M059J (cell line): ENCODE results near the gene B4GALT4. TPM values are rescaled to one million over a fixed set of nuclear protein-coding genes. Genes with fewer than 3 reads are reported as not detected.
"Not testable (repeated sequence)": the region's sequence is repeated elsewhere in the genome, so short reads cannot be mapped to it uniquely, and the experiment has no call there.

Experiments
- DNase-seq: peaks from one replicate; pipeline ENCODE4 v3.0.0-alpha.2; 2012; ENCODE audit warnings: low read depth
- total RNA-seq: library from RNA; depleted of rRNA; stranded (reverse); fragments of >200 nt; shearing (Covaris generic); gene quantifications from 2 replicates; pipeline ENCODE4 v1.2.3, GENCODE V29; 2014; rRNA removed

The B4GALT4 gene, protein sequence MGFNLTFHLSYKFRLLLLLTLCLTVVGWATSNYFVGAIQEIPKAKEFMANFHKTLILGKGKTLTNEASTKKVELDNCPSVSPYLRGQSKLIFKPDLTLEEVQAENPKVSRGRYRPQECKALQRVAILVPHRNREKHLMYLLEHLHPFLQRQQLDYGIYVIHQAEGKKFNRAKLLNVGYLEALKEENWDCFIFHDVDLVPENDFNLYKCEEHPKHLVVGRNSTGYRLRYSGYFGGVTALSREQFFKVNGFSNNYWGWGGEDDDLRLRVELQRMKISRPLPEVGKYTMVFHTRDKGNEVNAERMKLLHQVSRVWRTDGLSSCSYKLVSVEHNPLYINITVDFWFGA
- total RNA-seq = 27.4 and 33.2 TPM in 2 replicates

DNA sequence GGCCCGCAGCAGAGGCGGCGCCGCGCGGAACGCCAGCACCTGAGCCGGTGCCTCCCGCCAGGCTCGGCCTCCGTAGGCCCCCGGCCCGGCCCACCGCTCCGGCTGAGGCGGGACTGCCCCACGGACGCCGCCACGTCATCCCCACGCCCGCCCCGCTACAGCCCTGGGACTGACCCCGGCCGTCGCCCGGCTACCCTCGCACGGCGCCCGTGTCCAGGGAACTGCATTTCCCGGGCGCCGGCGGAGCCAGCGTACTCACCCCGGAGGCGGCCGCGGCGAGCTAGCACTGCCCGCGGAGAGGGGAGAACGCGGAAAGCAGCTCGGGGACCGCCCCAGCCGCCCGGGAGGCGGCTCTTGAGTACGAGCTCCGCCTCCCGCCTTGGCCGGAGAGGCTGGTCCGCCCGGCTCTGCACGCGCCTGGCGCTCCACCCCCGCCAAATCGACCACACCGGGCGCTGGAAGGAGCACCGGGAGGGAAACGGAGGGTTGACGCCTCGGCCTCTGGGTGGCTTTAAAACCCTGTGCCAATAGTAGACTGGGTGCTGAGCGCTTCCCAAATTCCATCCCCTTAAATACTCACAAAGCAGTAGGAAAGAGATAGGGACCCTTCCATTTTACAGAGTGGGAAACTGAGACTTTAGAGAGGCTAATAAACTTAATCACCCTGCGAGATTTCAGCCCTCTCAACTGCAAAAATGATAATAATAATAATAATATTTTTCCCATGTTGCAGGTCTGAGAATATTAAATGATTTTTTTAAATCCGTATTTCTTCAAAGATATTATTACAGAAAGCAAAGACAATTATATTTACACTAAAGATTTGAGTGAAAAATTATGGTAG lies at the start of gene B4GALT4:
B4GALT4 (minus strand) TSS at position 288 of the 844 bp plus-strand sequence. CDS start 10,779 bp downstream, outside the sequence.
- peak; percentile 92 for DNase-seq

DNA sequence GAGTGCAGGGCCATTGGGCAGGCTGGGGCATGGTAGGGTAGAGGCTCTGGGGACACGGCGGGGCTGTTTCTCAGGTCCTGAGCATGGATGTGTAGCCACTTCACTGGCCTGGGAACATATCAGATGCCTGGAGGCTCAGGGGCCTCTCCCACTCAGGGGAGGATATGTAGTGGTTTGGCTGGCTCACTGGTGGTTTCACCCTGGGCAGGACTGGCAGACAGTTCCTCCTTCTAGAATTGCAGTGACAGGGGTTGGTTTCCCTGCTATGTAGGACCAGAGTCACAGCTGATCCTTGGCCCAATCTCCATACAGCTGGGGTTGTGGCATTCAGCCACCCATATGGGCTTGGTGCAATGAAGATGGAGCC lies 48.7 kb upstream of the B4GALT4 start:
- no peak for DNase-seq

DNA sequence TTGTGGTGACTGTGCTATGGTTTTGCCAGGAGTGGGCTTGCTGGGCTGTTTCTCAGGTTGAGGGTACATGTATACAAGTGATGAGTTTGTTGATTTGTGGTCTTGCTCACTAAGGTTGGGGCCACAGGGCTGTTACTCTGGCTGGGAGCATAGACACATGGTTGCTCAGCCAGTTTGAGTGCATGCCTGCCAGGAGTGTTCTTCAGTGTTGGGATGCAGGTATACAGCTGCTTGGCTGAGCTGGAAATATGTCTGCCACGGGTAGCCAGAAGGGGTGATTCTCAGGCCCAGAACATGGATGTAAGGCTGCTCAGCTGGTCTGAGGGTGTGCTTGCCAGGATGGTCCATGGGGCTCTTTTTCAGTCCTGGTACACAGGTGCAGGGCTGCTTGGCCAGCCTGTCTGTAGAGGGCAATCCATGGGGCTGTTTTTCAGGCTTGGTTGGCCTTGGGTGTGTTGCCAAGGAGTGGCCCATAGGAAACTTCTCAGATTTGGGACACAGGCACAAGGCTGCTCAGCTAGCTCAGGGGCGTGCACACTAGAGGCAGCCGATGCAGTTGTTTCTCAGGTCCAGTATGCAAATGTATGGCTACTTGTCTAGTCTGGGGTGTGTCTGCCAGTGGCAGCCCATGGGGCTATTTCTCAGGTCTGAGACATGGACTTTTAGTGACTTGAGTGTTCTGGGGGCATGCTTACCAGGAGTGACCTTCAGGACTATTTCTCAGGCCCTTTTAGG lies 48.2 kb upstream of the B4GALT4 start:
- no peak for DNase-seq

DNA sequence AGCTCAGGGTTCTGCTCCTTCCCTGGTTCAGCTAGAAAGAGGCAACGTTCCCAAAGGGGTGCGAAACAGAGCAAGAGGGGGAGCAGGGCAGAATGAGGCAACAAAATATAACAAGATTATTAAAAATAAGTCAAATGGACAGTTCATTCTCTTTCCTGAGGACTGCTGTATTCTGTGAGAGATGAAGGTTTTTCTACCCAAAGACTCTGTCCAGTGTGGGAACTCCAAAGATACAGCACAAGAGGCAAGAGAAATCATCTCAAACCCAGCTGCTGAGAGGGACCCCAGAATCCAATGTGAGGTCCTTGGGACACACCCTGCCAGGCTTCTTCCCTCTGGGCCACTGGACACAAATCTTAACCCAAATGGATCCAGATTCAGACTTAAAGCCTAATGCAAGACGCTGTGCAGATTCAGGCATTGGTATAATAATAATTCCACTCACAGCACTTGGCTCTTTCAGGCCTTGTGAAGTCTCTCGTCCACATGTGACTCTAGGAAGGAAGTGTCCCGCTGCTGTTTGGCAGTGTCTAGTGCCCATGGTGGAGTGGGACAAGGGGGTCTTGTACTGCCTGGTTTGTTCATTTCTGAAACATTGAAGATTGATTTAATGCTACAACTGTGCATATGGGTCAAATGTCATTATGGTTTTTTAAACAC lies 39.0 kb upstream of the B4GALT4 start:
- no peak for DNase-seq

DNA sequence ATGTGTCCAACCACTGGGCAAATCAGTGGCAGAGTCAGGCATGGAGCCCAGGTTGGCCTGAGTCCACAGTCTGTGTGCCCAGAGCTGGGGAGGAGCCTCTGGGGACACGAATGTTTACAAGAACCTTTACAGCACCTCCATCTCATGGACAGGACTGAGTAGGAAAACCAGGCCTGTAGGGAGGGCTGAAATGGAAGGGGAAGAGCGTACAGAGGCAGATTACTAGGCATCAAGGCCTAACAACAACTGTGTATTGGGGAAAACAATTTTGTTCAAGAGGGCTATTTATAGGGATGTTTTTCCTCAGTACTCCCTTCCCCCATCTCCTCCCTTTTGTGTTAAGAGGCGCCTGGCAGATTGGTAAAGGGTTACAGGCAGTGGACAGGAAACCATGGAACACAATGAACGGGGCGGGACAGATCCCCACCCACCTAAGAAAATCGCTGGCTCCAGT lies 38.5 kb upstream of the B4GALT4 start:
- DNase-seq = peak; percentile 58

DNA sequence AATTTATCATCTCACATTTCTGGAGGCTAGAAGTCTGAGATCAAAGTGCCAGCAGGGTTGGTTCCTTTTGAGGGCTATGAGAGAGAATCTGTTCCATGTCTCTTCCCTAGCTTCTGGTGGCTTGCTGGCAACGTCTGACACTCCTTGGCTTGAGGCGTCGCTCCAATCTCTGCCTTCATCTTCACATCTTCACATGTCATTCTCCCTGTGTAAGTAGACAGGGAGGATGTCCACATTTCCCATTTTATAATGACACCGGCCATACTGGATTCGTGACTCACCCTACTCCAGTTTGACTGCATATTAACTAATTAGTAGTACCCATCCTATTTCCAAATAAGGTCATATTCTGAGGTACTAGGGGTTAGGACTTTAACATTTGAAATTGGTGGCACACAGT lies 36.0 kb upstream of the B4GALT4 start:
- no peak for DNase-seq

DNA sequence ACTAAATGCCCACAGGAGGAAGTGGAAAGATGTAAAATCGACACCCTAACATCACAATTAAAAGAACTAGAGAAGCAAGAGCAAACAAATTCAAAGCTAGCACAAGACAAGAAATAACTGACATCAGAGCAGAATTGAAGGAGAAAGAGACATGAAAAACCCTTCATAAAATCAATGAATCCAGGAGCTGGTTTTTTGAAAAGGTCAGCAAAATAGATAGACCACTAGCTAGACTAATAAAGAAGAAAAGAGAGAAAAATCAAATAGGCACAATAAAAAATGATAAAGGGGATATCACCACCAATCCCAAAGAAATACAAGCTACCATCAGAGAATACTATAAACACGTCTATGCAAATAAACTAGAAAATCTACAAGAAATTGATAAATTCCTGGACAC lies 29.5 kb upstream of the B4GALT4 start:
- not testable (repeated sequence) for DNase-seq

DNA sequence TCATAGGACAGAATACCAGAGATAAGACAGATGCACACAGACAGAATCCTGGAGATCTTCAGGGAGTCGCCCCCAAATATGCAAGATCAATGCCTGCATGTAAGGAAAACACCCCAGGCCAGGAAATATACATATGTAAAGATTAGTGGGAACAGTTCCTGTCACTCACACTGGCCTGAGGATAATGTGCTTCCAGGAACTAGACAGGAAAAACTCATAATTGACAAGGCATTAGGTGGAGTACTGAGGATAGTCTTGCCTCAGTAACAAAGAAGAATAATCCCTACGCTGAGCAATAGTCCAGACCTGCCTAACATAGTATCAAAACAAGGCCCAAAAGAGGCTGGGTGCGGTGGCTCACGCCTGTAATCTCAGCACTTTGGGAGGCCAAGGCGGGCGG lies 20.4 kb upstream of the B4GALT4 start:
- no peak for DNase-seq

DNA sequence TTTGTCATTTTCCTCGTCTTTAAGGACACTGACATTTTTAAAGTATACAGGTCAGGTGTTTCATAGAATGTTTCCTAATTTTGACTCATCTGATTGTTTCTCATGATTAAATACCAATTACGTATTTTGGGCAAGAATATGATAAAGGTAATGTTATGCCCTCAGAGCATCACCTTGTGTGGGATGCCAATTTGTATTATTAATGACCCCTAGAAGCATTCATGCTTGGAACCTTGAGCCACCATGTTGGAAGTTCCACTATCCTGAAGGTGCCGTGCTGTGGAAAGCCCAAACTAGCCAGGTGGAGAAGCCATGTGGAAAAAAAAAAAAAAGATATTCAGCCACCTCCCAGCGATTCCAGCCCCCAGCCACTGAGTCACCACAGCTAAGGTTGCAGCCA lies 19.1 kb upstream of the B4GALT4 start:
- no peak for DNase-seq

DNA sequence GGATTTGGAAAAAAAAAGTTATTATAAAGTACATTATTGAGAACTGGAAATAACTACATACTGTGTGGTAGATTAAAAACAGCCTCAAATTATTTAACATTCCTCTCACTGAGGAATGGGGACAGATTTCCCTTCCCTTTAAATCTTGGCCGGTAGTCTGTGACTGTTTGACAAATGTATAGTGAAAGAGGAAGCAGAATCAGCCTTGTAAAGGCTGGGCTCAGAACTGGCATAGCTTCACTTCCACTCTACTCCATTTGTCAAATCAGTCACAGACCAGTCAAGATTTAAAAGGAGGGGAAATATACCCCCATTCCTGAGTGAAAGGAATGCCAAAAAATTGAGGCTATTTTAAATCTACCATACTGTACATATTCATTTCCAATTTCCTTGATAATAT lies 18.2 kb upstream of the B4GALT4 start:
- no peak for DNase-seq

DNA sequence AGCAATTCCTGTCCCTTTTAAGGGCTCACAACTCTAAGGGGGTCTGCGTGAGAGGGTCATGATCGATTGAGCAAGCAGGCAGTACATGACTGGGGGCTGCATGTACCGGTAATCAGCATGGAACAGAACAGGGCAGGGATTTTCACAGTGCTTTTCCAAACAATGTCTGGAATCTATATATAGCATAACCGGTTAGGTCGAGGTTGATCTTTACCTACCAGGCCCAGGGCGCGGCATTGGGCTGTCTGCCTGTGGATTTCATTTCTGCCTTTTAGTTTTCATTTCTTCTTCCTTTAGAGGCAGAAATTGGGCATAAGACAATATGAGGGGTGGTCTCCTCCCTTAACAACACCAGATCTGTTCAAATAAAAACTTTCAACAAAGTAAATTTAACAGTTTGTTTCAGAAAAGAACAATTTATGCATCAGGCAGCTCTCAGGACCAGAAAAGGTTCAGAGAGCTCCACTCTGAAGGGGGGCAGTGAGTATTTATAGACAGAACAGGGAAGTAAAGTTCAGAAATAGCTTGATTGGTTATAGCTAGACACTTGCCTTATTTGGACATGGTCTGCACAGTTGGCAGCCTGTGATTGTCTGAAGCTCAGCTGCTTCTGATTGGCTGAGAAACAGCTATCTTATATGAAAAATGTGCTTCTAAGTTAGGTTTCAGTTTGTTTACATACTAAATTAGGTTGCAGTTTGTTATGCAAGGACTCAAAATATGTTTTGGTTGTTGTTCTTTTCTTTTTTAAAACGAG lies 17.2 kb upstream of the B4GALT4 start:
- no peak for DNase-seq

DNA sequence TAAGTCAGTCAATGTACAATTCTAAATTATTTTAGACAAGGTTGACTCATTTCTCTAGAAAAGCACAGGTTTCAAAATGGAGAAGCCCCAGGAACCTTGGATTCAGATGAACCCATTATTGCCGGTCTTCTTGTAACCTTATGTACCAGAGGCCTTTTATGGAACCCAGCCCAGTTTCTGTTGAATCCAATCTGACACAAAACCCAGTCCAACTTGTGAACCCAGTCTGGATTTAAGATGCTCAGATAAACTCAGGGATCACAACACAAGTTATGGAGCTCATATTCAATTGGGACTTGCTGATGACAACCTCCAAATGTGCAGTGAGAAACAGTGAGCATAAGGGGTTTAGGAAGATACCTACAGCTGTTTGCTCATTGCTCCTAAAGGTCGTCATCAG lies 16.4 kb upstream of the B4GALT4 start:
- no peak for DNase-seq

DNA sequence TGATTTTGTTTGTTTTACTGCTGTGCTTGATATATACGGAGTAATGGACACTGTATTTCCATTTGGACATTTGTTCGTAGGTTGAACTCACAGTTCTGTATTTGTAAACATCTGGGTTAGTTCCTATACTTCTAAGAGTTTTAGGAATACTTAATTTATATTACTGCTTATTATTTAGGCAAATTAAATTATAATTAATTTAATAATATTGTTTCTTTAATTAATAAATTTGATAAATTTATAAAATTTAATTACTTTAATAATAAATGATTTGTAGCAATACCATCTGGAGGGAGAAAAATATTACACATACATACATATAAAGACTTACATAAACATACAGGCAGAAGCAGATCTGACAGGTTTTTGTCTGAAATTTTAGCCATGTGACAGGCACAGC lies 14.5 kb upstream of the B4GALT4 start:
- no peak for DNase-seq

DNA sequence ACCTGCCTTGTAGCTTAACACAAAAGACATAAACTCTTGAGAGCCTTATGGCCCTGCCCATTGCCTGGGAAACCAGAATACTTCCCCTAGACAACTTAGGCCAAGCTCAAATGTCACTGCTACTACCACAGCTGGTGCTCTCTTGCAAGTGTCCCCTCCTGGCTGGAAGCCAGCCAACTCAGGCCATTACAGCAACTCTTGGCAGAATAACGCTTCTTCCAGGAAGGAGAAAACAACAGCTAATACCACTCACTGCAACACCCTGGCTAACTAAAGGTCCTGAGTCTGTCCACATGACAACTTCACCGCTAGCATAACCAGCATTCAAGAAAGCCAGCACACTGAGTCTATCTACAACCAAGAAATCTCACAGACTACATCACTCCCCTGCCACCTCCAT lies 5.1 kb upstream of the B4GALT4 start:
- no peak for DNase-seq

DNA sequence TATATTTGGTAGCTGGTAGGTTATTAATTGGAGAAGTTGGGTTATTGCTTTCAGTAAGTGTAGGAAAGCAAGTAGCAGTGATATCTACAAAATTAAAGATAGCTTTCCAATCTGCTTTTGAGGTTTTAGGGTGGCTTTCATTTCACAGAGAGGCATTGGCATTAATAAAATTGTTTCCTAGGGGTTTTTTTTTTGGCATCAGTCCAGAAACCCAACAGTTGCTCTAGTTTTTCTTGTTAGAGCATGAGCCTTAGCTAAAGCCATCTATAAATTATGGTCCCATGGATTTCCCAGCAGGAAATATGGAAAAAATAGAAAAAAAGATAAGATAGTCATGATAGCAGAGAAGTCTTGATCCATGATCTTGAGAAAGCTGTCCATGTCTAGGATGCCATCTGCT lies 3.0 kb upstream of the B4GALT4 start:
- DNase-seq = no peak

DNA sequence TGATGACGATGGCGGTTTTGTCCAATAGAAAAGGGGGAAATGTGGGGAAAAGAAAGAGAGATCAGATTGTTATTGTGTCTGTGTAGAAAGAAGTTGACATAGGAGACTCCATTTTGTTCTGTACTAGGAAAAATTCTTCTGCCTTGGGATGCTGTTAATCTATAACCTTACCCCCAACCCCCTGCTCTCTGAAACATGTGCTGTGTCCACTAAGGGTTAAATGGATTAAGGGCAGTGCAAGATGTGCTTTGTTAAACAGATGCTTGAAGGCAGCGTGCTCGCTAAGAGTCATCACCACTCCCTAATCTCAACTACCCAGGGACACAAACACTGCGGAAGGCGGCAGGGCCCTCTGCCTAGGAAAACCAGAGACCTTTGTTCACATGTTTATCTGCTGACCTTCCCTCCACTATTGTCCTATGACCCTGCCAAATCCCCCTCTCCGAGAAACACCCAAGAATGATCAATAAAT lies 2.4 kb upstream of the B4GALT4 start:
- not testable (repeated sequence) for DNase-seq

DNA sequence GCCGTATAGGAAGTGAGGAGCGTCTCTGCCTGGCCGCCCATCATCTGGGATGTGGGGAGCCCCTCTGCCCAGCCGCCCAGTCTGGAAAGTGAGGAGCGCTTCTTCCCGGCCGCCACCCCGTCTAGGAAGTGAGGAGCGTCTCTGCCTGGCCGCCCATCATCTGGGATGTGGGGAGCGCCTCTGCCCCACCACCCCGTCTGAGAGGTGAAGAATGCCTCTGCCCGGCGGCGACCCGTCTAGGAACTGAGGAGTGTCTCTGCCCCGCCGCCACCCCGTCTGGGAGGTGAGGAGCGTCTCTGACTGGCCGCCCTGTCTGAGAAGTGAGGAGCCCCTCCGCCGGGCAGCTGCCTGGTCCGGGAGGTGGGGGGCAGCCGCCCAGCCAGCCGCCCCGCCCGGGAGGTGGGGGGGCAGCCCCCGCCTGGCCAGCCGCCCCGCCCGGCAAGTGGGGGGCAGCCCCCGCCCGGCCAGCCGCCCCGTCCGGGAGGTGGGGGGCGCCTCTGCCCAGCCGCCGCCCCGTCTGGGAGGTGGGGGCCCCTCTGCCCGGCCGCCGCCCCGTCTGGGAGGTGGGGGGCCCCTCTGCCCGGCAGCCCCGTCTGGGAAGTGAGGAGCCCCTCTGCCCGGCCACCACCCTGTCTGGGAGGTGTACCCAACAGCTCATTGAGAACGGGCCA lies 1.8 kb upstream of the B4GALT4 start:
- not testable (repeated sequence) for DNase-seq

DNA sequence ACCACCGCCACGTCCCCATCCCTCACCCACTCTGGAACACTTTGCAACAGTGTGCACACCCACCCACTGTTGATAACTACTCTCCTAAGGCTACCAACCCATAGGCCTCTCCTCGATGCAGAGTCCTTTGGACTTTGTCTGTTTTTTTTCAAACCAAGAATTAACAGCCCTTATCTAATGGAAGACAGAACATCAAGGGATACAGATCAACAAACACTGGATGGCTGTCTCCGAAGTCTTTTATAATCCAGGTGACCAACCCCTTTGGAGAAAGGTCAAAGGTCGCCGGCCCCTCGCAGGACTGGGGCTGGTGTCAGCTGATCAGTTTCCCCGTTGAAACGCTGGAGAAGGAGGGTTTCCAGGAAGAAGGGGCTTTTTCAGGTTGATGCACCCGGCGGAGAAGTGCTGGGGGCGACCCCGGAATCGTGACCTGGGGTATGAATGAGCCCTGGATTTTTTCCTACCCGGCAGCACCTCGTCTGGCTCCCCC lies 532 bp downstream of the B4GALT4 start:
- DNase-seq = peak; percentile 40

DNA sequence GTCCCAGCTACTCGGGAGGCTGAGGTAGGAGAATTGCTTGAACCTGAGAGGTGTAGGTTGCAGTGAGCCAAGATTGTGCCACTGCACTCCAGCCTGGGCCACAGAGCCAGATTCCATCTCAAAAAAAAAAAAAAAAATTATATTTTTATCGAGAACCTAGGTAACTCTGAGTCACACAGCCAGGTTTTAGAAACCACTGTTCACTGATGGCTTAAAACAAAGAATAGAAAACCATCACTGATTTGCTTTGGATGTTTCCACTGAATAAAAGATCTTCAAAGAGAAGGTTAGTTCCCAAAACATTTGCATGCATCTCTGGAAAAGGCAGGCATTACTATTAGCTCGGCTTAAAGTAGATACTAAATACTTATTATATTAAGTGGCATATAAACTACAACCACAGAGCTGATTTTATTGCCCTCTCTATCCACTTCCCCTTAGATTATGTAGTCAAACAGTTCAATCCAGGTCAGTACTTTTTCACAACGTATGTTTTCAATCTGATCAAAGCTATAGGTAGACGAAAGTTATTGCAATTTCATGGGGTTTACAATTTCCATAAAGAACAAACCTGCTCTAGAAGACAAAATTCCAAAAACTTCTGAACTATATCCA lies 1.4 kb downstream of the B4GALT4 start:
- peak; percentile 29 for DNase-seq

DNA sequence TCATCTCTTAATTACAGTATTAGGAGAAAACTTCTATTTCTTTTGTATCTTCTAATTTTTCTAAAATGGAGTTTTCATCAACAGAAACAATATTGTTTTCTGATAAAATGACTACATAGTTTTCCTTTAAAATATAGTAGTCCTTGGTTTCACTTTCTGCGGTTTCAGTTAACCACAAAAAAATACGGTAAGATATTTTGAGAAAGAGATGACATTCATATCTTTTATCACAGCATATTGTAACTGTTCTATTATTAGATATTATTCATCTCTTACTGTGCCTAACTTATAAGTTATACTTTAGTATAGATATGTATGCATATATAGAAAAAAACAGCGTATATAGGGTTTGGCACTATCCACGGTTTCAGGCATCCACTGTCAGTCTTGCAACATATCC lies 2.3 kb downstream of the B4GALT4 start:
- DNase-seq = no peak
